Measurements from ENCODE around the gene SLC5A3. TPM values are rescaled to one million over a fixed set of nuclear protein-coding genes. Genes with fewer than 3 reads are reported as not detected.

The SLC5A3 gene
- total RNA-seq, 1 experiment from 2014 or later, result 8.8 TPM

- Histone ChIP-seq H3K79me2 (ENCODE audit: low read depth) (no peaks in the 10 kb centered on the region), H3K27me3 (ENCODE audit: insufficient read depth, low read depth) (no peaks in the 10 kb centered on the region), H3K4me3 (no peak overlapping the region), H4K20me1 (ENCODE audit: insufficient read depth) (no peaks in the 10 kb centered on the region), H3K36me3 (ENCODE audit: low read depth) (no peaks in the 10 kb centered on the region), H3K9me2 (ENCODE audit: insufficient read depth) (no peaks in the 10 kb centered on the region), H3K27ac (no peak overlapping the region), H3F3A (ENCODE audit: insufficient read depth, low read depth) (no peaks in the 10 kb centered on the region), H3K9me3 (ENCODE audit: insufficient read depth, low read depth) (no peaks in the 10 kb centered on the region), H2AFZ (no peak overlapping the region), H3K4me2 (no peak overlapping the region), H3K4me1 (replicated peaks; ENCODE audit: insufficient read depth) (no peaks in the 10 kb centered on the region)
- ChIA-PET POLR2A (ENCODE audit: unreplicated experiment) (interaction anchor here (0.7 kb wide), 1 partner anchor 1940 kb away, joined by 3 read pairs; no protein-coding TSS in a partner anchor), CTCF (no interaction called here)
- no peak for DNase-seq
- BruUV-seq (replicated peaks), result no TSS peak
- TF ChIP-seq, protein P1, sequence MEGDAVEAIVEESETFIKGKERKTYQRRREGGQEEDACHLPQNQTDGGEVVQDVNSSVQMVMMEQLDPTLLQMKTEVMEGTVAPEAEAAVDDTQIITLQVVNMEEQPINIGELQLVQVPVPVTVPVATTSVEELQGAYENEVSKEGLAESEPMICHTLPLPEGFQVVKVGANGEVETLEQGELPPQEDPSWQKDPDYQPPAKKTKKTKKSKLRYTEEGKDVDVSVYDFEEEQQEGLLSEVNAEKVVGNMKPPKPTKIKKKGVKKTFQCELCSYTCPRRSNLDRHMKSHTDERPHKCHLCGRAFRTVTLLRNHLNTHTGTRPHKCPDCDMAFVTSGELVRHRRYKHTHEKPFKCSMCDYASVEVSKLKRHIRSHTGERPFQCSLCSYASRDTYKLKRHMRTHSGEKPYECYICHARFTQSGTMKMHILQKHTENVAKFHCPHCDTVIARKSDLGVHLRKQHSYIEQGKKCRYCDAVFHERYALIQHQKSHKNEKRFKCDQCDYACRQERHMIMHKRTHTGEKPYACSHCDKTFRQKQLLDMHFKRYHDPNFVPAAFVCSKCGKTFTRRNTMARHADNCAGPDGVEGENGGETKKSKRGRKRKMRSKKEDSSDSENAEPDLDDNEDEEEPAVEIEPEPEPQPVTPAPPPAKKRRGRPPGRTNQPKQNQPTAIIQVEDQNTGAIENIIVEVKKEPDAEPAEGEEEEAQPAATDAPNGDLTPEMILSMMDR (conservative IDR thresholded peaks at IDR 0.05), result no peak
- no peak for TF ChIP-seq EZH2 (IDR thresholded peaks at IDR 0.05; ENCODE audit: low read depth)
- intact Hi-C loops (cut with micrococcal nuclease; ENCODE audit: unreplicated experiment), result no loop called here
Measured at GRCh38 chr21:34027721-34028461, 45.5 kb upstream of the SLC5A3 start.

DNA sequence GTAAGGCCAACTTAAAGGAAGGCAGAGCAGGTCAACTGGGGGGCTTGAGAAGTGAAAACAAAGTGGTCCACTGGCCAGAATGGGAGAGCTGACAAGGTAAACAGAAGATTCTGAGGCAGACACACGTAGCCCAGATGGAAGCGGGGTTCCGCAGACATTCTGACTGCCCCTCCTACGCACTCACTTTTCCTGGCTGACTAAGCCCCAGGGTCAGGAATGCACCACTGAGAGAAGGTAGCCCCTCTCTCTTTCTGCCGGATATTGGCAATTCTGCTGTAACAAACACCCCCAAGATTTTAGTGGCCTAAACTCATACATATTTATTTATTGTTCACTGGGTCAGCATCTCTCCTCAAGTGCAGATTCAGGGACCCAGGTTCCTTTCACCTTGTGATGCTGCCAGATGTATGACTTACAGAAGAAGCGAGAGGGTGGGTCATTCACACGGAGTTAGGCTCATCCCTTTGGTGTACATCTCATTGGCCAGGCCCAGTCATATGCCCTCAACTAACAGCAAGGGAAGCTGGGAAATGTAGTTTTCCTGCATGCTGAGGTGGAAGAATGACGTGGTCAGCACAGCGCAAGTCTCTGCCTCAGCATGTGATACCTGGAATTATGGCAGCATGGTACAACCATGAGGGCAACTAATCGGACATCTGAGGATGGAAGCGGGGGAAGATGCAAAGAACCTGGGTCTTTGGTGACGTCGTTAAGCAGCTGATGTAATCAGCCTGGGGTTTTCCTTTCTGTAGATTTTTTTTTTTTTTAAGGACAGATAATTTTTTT is 43.4 kb upstream of the SLC5A3 start:
- no peak overlapping the region for H3K27ac ChIP-seq
- intact Hi-C loops (cut with micrococcal nuclease; ENCODE audit: unreplicated experiment), result no loop called here
- ChIA-PET CTCF (interaction anchor here (1.0 kb wide), 1 partner anchor 106 kb away, joined by 3 read pairs; no protein-coding TSS in a partner anchor), POLR2A (ENCODE audit: unreplicated experiment) (interaction anchor here (0.5 kb wide), 1 partner anchor 743 kb away, joined by 4 read pairs; no protein-coding TSS in a partner anchor)
- H3K9me3 ChIP-seq (ENCODE audit: insufficient read depth, low read depth), result no peaks in the 10 kb centered on the region
- H3K27me3 ChIP-seq (ENCODE audit: insufficient read depth, low read depth), result no peaks in the 10 kb centered on the region
- TF ChIP-seq, protein P1 (conservative IDR thresholded peaks at IDR 0.05), result no peak
- TF ChIP-seq EZH2 (IDR thresholded peaks at IDR 0.05; ENCODE audit: low read depth), result no peak
- no peaks in the 10 kb centered on the region for H3K36me3 ChIP-seq (ENCODE audit: low read depth)
- H3F3A ChIP-seq (ENCODE audit: insufficient read depth, low read depth), result no peaks in the 10 kb centered on the region
- BruUV-seq (replicated peaks), result no TSS peak
- DNase-seq, result peak; percentile 25 to 78
- no peaks in the 10 kb centered on the region for H3K9me2 ChIP-seq (ENCODE audit: insufficient read depth)
- no peaks in the 10 kb centered on the region for H3K4me1 ChIP-seq (replicated peaks; ENCODE audit: insufficient read depth)
- H4K20me1 ChIP-seq (ENCODE audit: insufficient read depth), result no peaks in the 10 kb centered on the region
- peak overlapping the region; percentile 34 for H3K4me2 ChIP-seq
- no peaks in the 10 kb centered on the region for H3K79me2 ChIP-seq (ENCODE audit: low read depth)
- no peak overlapping the region for H3K4me3 ChIP-seq
- H2AFZ ChIP-seq, result no peak overlapping the region

- H3K9me3 ChIP-seq (ENCODE audit: insufficient read depth, low read depth), result no peaks in the 10 kb centered on the region
- no TSS peak for BruUV-seq (replicated peaks)
- H3K4me1 ChIP-seq (replicated peaks; ENCODE audit: insufficient read depth), result no peaks in the 10 kb centered on the region
- H3K4me2 ChIP-seq, result no peak overlapping the region
- no peaks in the 10 kb centered on the region for H3K9me2 ChIP-seq (ENCODE audit: insufficient read depth)
- no peak overlapping the region for H3K27ac ChIP-seq
- H2AFZ ChIP-seq, result no peak overlapping the region
- no peaks in the 10 kb centered on the region for H3K36me3 ChIP-seq (ENCODE audit: low read depth)
- CTCF ChIA-PET, result interaction anchor here (0.6 kb wide), 1 partner anchor 310 kb away, joined by 4 read pairs; no protein-coding TSS in a partner anchor
- H3K79me2 ChIP-seq (ENCODE audit: low read depth), result no peaks in the 10 kb centered on the region
- no peaks in the 10 kb centered on the region for H3K27me3 ChIP-seq (ENCODE audit: insufficient read depth, low read depth)
- H3F3A ChIP-seq (ENCODE audit: insufficient read depth, low read depth), result no peaks in the 10 kb centered on the region
- intact Hi-C loops (cut with micrococcal nuclease; ENCODE audit: unreplicated experiment), result no loop called here
- no peak overlapping the region for H3K4me3 ChIP-seq
- DNase-seq, result no peak
- POLR2A ChIA-PET (ENCODE audit: unreplicated experiment), result no interaction called here
- no peaks in the 10 kb centered on the region for H4K20me1 ChIP-seq (ENCODE audit: insufficient read depth)
- TF ChIP-seq EZH2 (IDR thresholded peaks at IDR 0.05; ENCODE audit: low read depth), result no peak
- TF ChIP-seq, protein P1 (conservative IDR thresholded peaks at IDR 0.05), result no peak
Measured at GRCh38 chr21:34031835-34032370, 41.5 kb upstream of the SLC5A3 start.
